ENCODE results near the gene GALNT14. TPM values are rescaled to one million over a fixed set of nuclear protein-coding genes. Genes with fewer than 3 reads are reported as not detected.
A peak's percentile ranks its signal among the peaks of the same experiment; 100 is the strongest.

Gene GALNT14
- total RNA-seq, 1 donor from 2014 or later = 2.0 TPM

- DNase-seq = no peak
Observed at GRCh38 chr2:31087491-31087890, 50.7 kb downstream of the GALNT14 start.

- DNase-seq = no peak
Observed at GRCh38 chr2:31086590-31086989, 51.6 kb downstream of the GALNT14 start.

- no peak for DNase-seq
Observed at GRCh38 chr2:31083234-31083993, 54.8 kb downstream of the GALNT14 start.

GRCh38 chr2:31082002-31082401, 56.2 kb downstream of the GALNT14 start:
- DNase-seq = no peak

- peak; percentile 30 for DNase-seq
Observed at GRCh38 chr2:31081492-31081891, 56.7 kb downstream of the GALNT14 start.

GRCh38 chr2:31080361-31080760, 57.9 kb downstream of the GALNT14 start:
- no peak for DNase-seq

GRCh38 chr2:31079665-31080064, 58.6 kb downstream of the GALNT14 start:
- DNase-seq = no peak

GRCh38 chr2:31078579-31079105, 59.6 kb downstream of the GALNT14 start:
- DNase-seq = no peak

GRCh38 chr2:31078011-31078410, 60.2 kb downstream of the GALNT14 start:
- DNase-seq = no peak

GRCh38 chr2:31075941-31076590, 62.2 kb downstream of the GALNT14 start:
- no peak for DNase-seq

- DNase-seq = peak; percentile 6
Observed at GRCh38 chr2:31075431-31075830, 62.8 kb downstream of the GALNT14 start.

GRCh38 chr2:31071741-31072140, 66.5 kb downstream of the GALNT14 start:
- no peak for DNase-seq

GRCh38 chr2:31070339-31071125, 67.7 kb downstream of the GALNT14 start:
- DNase-seq = no peak

- no peak for DNase-seq
Observed at GRCh38 chr2:31069643-31070325, 68.5 kb downstream of the GALNT14 start.

GRCh38 chr2:31067259-31067658, 71.0 kb downstream of the GALNT14 start:
- DNase-seq = no peak

- no peak for DNase-seq
Observed at GRCh38 chr2:31066551-31066950, 71.7 kb downstream of the GALNT14 start.

- DNase-seq = no peak
Observed at GRCh38 chr2:31066086-31066485, 72.2 kb downstream of the GALNT14 start.

- DNase-seq = no peak
Observed at GRCh38 chr2:31065356-31065755, 72.9 kb downstream of the GALNT14 start.

- no peak for DNase-seq
Observed at GRCh38 chr2:31060397-31060796, 77.8 kb downstream of the GALNT14 start.

- no peak for DNase-seq
Observed at GRCh38 chr2:31058096-31059035, 79.9 kb downstream of the GALNT14 start.

GRCh38 chr2:31057691-31058090, 80.5 kb downstream of the GALNT14 start:
- no peak for DNase-seq
